Measurements from ENCODE around the gene MB. TPM values are rescaled to one million over a fixed set of nuclear protein-coding genes. Genes with fewer than 3 reads are reported as not detected.

MB gene
- total and polyA plus RNA-seq, 12 donors = 0.35 to 32.8 (median 2.0) TPM

DNA sequence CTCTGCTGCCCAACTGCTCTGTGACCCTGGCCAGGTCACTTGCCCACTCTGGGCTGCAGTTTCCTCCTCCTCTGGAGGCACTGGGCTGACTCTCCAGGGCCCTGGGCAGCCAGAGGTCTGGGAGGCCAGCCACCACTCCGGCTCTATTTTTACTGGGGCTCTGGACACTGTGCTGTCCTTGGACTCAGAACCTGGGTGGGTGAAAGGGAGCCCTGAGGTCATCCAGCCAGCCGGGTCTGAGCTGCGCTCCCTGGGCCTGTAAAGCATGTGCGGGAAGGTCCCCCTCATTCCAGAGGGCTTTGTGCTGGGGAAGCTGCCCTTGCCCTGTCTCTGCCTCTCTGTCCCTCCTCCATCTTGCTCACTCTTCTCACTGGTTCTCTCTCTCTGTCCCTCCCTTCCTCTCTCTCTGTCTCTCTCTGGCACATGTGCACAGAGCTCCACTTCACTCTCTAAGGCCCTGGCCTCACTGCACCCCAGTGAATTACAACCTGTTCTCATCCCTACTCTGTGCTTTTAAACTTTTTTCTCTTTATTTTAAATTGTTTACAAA is 24.6 kb downstream of the MB start:
- no peak overlapping the region for H3K27ac ChIP-seq
- no peaks in the 10 kb centered on the region for H3K9me3 ChIP-seq (replicated peaks in 1 of 3)
- no peaks in the 10 kb centered on the region for H3K27me3 ChIP-seq
- H3K36me3 ChIP-seq (replicated peaks in 1 of 2) = no peaks in the 10 kb centered on the region
- peaks cover 0 to 6% of the 10 kb centered on the region in 2 donors for H3K4me1 ChIP-seq (replicated peaks in 1 of 2)
- 48 to 66% (median 53%) methylated on average over 4 of the region's 4 CpGs for WGBS, 4 donors
- intact Hi-C loops (cut with DNase I) = no loop called here
- TF ChIP-seq, protein P1, sequence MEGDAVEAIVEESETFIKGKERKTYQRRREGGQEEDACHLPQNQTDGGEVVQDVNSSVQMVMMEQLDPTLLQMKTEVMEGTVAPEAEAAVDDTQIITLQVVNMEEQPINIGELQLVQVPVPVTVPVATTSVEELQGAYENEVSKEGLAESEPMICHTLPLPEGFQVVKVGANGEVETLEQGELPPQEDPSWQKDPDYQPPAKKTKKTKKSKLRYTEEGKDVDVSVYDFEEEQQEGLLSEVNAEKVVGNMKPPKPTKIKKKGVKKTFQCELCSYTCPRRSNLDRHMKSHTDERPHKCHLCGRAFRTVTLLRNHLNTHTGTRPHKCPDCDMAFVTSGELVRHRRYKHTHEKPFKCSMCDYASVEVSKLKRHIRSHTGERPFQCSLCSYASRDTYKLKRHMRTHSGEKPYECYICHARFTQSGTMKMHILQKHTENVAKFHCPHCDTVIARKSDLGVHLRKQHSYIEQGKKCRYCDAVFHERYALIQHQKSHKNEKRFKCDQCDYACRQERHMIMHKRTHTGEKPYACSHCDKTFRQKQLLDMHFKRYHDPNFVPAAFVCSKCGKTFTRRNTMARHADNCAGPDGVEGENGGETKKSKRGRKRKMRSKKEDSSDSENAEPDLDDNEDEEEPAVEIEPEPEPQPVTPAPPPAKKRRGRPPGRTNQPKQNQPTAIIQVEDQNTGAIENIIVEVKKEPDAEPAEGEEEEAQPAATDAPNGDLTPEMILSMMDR (IDR thresholded peaks at IDR 0.05) = no peak
- no peak for TF ChIP-seq POLR2A (IDR thresholded peaks at IDR 0.05)
- no peak overlapping the region for H3K4me3 ChIP-seq
- DNase-seq = no peak

- H3K27ac ChIP-seq = no peak overlapping the region
These were observed 25.3 kb downstream of the MB start for GRCh38 chr22:35591714-35592417.

GRCh38 chr22:35590634-35591295 is 26.4 kb downstream of the MB start:
- no peak overlapping the region for H3K4me3 ChIP-seq
- H3K27ac ChIP-seq = no peak overlapping the region
- intact Hi-C loops (cut with DNase I) = no loop called here
- H3K9me3 ChIP-seq (replicated peaks in 1 of 3) = no peaks in the 10 kb centered on the region
- DNase-seq = no peak
- TF ChIP-seq, protein P1 (IDR thresholded peaks at IDR 0.05) = no peak
- TF ChIP-seq POLR2A (IDR thresholded peaks at IDR 0.05) = no peak
- H3K4me1 ChIP-seq (replicated peaks in 1 of 2) = peaks cover 0 to 6% of the 10 kb centered on the region in 2 donors
- H3K27me3 ChIP-seq = no peaks in the 10 kb centered on the region
- WGBS, 4 donors = 60 to 76% (median 66%) methylated on average over 13 of the region's 13 CpGs
- H3K36me3 ChIP-seq (replicated peaks in 1 of 2) = no peaks in the 10 kb centered on the region

More at GRCh38 chr22:35591714-35592417, 25.3 kb downstream of the MB start:
- Histone ChIP-seq H3K4me1 (replicated peaks in 1 of 2) (peaks cover 0 to 6% of the 10 kb centered on the region in 2 donors), H3K36me3 (replicated peaks in 1 of 2) (no peaks in the 10 kb centered on the region), H3K27me3 (no peaks in the 10 kb centered on the region), H3K4me3 (no peak overlapping the region), H3K9me3 (replicated peaks in 1 of 3) (no peaks in the 10 kb centered on the region)
- intact Hi-C loops (cut with DNase I) = no loop called here
- 90 to 94% (median 92%) methylated on average over 11 to 14 of the region's 14 CpGs for WGBS, 4 donors
- no peak for DNase-seq
- TF ChIP-seq, protein P1 (IDR thresholded peaks at IDR 0.05) = no peak
- TF ChIP-seq POLR2A (IDR thresholded peaks at IDR 0.05) = no peak

GRCh38 chr22:35589756-35590093 is 27.4 kb downstream of the MB start:
- DNase-seq = no peak
- H3K27ac ChIP-seq = peak overlapping the region in 1 of 5 donors; percentile 43
- no peaks in the 10 kb centered on the region for H3K27me3 ChIP-seq
- H3K9me3 ChIP-seq (replicated peaks in 1 of 3) = no peaks in the 10 kb centered on the region
- no peak overlapping the region for H3K4me3 ChIP-seq
- no peaks in the 10 kb centered on the region for H3K36me3 ChIP-seq (replicated peaks in 1 of 2)
- WGBS, 4 donors = 90 to 92% (median 92%) methylated on average over 6 of the region's 6 CpGs
- intact Hi-C loops (cut with DNase I) = loop anchor here in 1 of 2 donors (5.0 to 10.0 kb wide), 2 partner anchors 157 to 245 kb away; no protein-coding TSS in a partner anchor
- peaks cover 0 to 6% of the 10 kb centered on the region in 2 donors for H3K4me1 ChIP-seq (replicated peaks in 1 of 2)
- TF ChIP-seq, protein P1 (IDR thresholded peaks at IDR 0.05) = no peak
- no peak for TF ChIP-seq POLR2A (IDR thresholded peaks at IDR 0.05)
